KOPT-K1 (cell line): ENCODE results near the gene MOCS3.

ENCODE experiments used
- H3K27ac ChIP-seq: fragments of 200-600 bp; sonication (generic); 2 replicates; pipeline ENCODE4 v1.5.1; 2016; ENCODE audit warnings: antibody characterized with exemption, mild to moderate bottlenecking, low read depth, low read length; ENCODE audit not compliant: poor library complexity, severe bottlenecking
- H3K36me3 ChIP-seq: fragments of 200-600 bp; sonication (generic); 2 replicates; pipeline ENCODE4 v1.5.1; 2017; ENCODE audit warnings: antibody characterized with exemption, mild to moderate bottlenecking, low read length, moderate library complexity; ENCODE audit not compliant: insufficient read depth
- H3K9me3 ChIP-seq: fragments of 200-600 bp; sonication (generic); 2 replicates; pipeline ENCODE4 v1.5.1; 2017; ENCODE audit warnings: antibody characterized with exemption, low read length, mild to moderate bottlenecking; ENCODE audit not compliant: insufficient read depth, poor library complexity, severe bottlenecking

The MOCS3 gene

GRCh38 chr20:50958615-50959542, at the start of gene MOCS3:
MOCS3 (plus strand) TSS chr20:50958818; CDS start chr20:50958843, 25 bp downstream.
- H3K27ac ChIP-seq: peak within 1 kb of the TSS; percentile 87
- H3K36me3 ChIP-seq: peaks cover 30% of the 10 kb centered on the region
- H3K9me3 ChIP-seq: no peaks in the 10 kb centered on the region

- no peak overlapping the region for H3K27ac ChIP-seq
- H3K36me3 ChIP-seq: peaks cover 86% of the 10 kb centered on the region
- no peaks in the 10 kb centered on the region for H3K9me3 ChIP-seq
These were observed 49.2 kb upstream of the MOCS3 start for GRCh38 chr20:50909413-50909812.

GRCh38 chr20:50911030-50911429, 47.6 kb upstream of the MOCS3 start:
- no peak overlapping the region for H3K27ac ChIP-seq
- H3K9me3 ChIP-seq: no peaks in the 10 kb centered on the region
- peaks cover 87% of the 10 kb centered on the region for H3K36me3 ChIP-seq

- H3K27ac ChIP-seq: no peak overlapping the region
- no peaks in the 10 kb centered on the region for H3K9me3 ChIP-seq
- H3K36me3 ChIP-seq: peaks cover 88% of the 10 kb centered on the region
These were observed 46.9 kb upstream of the MOCS3 start for GRCh38 chr20:50911716-50912115.

- H3K9me3 ChIP-seq: no peaks in the 10 kb centered on the region
- no peak overlapping the region for H3K27ac ChIP-seq
- H3K36me3 ChIP-seq: peaks cover 93% of the 10 kb centered on the region
These were observed 44.8 kb upstream of the MOCS3 start for GRCh38 chr20:50913690-50914375.

- Histone ChIP-seq H3K27ac (no peak overlapping the region), H3K36me3 (peaks cover 92% of the 10 kb centered on the region), H3K9me3 (no peaks in the 10 kb centered on the region)
These were observed 43.2 kb upstream of the MOCS3 start for GRCh38 chr20:50915424-50915823.

GRCh38 chr20:50916257-50916656, 42.4 kb upstream of the MOCS3 start:
- peaks cover 92% of the 10 kb centered on the region for H3K36me3 ChIP-seq
- H3K9me3 ChIP-seq: no peaks in the 10 kb centered on the region
- no peak overlapping the region for H3K27ac ChIP-seq

GRCh38 chr20:50916934-50917333, 41.7 kb upstream of the MOCS3 start:
- no peaks in the 10 kb centered on the region for H3K9me3 ChIP-seq
- H3K27ac ChIP-seq: no peak overlapping the region
- peaks cover 92% of the 10 kb centered on the region for H3K36me3 ChIP-seq

- H3K36me3 ChIP-seq: peaks cover 95% of the 10 kb centered on the region
- no peak overlapping the region for H3K27ac ChIP-seq
- H3K9me3 ChIP-seq: no peaks in the 10 kb centered on the region
These were observed 40.2 kb upstream of the MOCS3 start for GRCh38 chr20:50918403-50918802.

- Histone ChIP-seq H3K36me3 (peaks cover 95% of the 10 kb centered on the region), H3K27ac (no peak overlapping the region), H3K9me3 (no peaks in the 10 kb centered on the region)
These were observed 39.1 kb upstream of the MOCS3 start for GRCh38 chr20:50919567-50919966.

- no peak overlapping the region for H3K27ac ChIP-seq
- H3K36me3 ChIP-seq: peaks cover 96% of the 10 kb centered on the region
- no peaks in the 10 kb centered on the region for H3K9me3 ChIP-seq
These were observed 37.6 kb upstream of the MOCS3 start for GRCh38 chr20:50920997-50921396.

- Histone ChIP-seq H3K27ac (no peak overlapping the region), H3K36me3 (peaks cover 96% of the 10 kb centered on the region), H3K9me3 (no peaks in the 10 kb centered on the region)
These were observed 36.7 kb upstream of the MOCS3 start for GRCh38 chr20:50921803-50922501.

GRCh38 chr20:50924261-50924920, 34.2 kb upstream of the MOCS3 start:
- peaks cover 98% of the 10 kb centered on the region for H3K36me3 ChIP-seq
- H3K9me3 ChIP-seq: no peaks in the 10 kb centered on the region
- H3K27ac ChIP-seq: no peak overlapping the region

- H3K9me3 ChIP-seq: no peaks in the 10 kb centered on the region
- H3K27ac ChIP-seq: no peak overlapping the region
- H3K36me3 ChIP-seq: peaks cover 77% of the 10 kb centered on the region
These were observed 32.1 kb upstream of the MOCS3 start for GRCh38 chr20:50926530-50926929.

- Histone ChIP-seq H3K36me3 (peaks cover 65% of the 10 kb centered on the region), H3K9me3 (no peaks in the 10 kb centered on the region), H3K27ac (no peak overlapping the region)
These were observed 30.1 kb upstream of the MOCS3 start for GRCh38 chr20:50928469-50928868.
